Hematopoietic multipotent progenitor cell treated with erythropoietin and hydrocortisone succinate and interleukin-3 and kit ligand, for 15 days (in vitro differentiated cells): ENCODE measurements around the gene SWAP70.
"Not testable (repeated sequence)": the region's sequence is repeated elsewhere in the genome, so short reads cannot be mapped to it uniquely, and the experiment has no call there.

ENCODE experiments used
- DNase-seq: peaks from one replicate; pipeline ENCODE4 v3.0.0-alpha.2; 2015; ENCODE audit warnings: low spot score

SWAP70 gene

DNA sequence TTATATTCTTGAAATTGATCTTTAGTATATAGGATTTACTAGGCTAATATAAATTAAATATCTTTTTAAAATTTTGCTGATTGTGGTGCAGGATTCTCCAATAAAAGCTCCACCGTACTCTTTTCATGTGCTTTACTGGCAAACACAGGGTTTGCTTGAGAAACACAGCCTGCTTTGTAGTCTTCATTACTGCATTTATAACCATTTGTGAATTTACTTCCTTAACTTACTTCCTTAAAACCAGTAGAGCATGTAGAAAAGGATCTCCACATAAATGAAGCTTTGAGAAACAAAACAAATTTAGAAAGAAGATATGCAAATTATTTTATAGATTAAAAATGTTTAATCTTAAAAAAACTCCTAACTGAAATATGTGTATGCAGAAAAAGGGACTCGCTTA, 28.8 kb downstream of the SWAP70 start:
- DNase-seq = no peak

- DNase-seq = no peak
Observed at GRCh38 chr11:9693801-9694553, 30.1 kb downstream of the SWAP70 start.

GRCh38 chr11:9695228-9695627, 31.4 kb downstream of the SWAP70 start:
- DNase-seq = not testable (repeated sequence)

DNA sequence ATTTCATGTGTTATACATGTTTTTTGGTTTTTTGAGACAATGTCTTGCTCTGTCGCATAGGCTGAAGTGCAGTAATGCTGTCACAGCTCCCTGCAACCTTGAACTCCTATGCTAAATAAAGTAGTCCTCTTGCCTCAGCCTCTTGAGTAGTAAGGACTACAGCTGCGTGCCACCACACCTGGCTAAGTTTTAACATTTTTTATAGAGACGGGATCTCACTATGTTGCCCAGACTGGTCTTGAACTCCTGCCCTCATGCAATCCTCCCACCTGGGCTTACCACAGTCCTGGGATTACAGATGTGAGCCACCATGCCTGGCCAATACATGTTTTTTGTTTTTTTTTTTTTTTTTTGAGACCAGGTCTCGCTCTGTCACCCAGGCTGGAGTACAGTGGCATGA, 33.9 kb downstream of the SWAP70 start:
- DNase-seq = no peak

- no peak for DNase-seq
Observed at GRCh38 chr11:9700105-9700801, 36.4 kb downstream of the SWAP70 start.

- no peak for DNase-seq
Observed at GRCh38 chr11:9701799-9702198, 37.9 kb downstream of the SWAP70 start.

- DNase-seq = no peak
Observed at GRCh38 chr11:9703280-9703679, 39.4 kb downstream of the SWAP70 start.

- DNase-seq = no peak
Observed at GRCh38 chr11:9704037-9704436, 40.2 kb downstream of the SWAP70 start.

DNA sequence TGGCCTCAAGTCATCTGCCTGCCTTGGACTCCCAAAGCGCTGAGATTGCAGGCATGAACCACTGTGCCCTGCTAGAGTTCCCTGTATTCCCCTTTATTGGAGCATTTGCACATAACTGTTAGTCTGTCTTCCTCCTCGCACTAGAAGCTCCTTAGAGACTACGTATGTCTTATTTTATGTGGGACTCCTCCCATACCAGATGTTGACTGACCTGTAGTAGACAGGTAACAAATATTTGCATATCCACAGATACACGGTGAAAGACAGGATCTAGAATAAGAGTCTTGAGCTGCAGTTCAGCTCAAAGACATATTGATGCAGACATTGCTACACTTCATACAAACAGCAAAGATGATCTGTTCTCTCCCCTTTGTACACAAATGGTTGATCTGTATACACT, 40.7 kb downstream of the SWAP70 start:
- DNase-seq = no peak

GRCh38 chr11:9705361-9705760, 41.5 kb downstream of the SWAP70 start:
- DNase-seq = not testable (repeated sequence)

DNA sequence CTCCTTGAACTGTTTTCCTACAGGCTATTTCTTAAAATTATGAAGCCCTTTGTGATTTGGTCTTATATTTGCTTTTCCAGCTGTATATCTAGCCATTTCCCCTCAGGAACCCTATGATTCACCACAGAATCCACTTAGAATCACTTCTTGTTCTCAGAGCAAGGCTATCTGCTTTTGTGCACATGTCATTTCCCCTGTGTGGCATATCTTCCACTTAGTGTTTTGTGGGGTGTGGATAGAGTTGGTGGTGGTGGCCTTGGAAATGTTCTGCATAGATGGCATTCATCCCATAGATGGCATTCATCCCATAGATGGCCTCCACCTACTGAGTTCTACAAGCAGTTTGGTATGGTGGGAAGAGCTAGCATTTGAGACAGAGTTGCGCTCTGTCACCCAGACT, 44.7 kb downstream of the SWAP70 start:
- DNase-seq = no peak

GRCh38 chr11:9710223-9710622, 46.3 kb downstream of the SWAP70 start:
- no peak for DNase-seq

DNA sequence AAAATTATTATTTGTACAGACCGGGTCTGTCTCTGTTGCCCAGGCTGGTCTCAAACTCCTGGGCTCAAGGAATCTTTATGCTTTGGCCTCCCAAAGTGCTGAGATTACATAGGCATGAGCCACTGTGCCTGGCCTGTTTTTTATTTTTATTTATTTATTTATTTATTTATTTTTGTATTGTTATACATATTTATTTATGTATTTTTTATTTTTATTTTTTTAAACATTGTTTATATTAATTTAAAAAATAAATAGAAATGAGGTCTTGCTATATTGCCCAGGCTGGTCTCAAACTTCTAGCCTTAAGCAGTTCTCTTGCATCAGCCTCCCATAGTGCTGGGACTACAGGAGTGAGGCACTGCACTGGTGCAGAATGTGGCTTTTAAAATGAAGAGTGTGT, 47.0 kb downstream of the SWAP70 start:
- no peak for DNase-seq

DNA sequence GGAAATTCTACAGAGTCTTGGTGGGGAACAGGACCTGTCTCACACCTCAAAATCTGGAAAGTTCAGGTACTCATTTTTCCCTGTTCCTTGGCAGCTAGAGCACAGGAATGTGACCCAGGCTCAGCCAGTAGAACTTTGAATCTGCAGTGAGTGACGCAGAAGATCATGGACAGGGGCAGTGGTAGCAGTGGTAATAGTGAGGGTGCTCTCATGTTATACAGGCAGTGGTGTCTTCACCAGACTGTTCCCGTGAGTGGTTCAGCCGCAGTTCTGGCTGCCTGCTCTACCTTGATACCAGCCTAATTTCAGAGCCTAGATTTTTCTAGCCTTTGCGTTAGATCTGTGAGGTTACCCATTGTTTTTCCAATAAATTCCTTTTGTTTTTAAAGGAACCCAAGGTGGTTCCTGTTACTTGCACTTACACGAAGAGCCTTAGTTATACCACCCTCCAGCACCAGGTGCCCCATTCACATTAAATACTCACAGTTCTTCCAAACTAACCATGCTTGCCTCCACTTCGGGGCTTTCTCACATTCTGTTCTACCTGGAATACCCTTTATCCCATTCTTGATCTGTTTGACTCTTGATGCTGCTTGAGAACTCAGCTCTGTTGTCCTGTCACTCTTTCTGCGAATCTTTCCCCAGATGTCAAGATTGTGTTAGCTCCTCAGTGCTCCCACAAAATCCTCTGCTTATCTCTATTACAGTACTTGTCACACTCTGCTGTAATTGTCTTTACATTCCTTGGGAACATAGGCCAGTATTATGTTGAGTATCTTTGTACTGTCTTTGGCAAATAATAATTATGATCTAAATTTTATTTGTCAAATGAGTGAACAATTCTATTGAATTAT, 47.8 kb downstream of the SWAP70 start:
- DNase-seq = no peak

- DNase-seq = no peak
Observed at GRCh38 chr11:9714272-9714940, 50.5 kb downstream of the SWAP70 start.

- DNase-seq = no peak
Observed at GRCh38 chr11:9716275-9717039, 52.6 kb downstream of the SWAP70 start.

DNA sequence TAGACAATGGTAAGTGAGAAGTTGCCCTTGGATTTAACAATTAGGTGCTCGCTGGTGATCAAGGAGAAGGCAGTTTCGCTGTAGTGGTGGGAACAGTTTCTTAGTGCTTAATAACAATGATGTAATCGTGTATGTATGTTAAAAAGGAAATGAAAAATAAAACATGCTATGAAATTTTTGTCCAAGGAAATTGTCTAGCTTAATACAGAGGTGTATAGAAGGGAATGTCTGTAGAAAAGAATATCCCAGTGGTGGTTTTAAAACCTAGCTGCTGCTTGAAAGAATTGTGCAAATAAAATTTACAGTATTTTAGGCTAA, 53.1 kb downstream of the SWAP70 start:
- DNase-seq = no peak

DNA sequence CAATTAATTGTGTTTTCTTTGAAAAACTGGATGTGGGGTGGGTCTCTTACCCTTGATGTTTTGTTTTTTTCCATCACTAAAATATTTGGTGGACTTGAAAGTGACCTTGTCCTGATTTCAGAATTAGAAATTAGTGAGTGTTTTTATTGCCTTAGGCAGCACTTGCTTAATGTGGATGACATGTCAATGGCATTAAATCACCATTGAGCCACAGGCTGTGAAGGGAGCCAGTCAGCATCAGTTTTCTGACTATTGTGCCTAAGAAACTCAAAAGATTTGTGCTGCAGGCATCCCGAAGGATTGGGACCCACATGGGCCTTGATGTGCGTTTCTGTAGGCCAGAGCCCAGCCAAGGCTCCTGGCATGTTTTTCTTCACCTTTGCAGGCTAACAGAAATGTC, 53.8 kb downstream of the SWAP70 start:
- DNase-seq = no peak

DNA sequence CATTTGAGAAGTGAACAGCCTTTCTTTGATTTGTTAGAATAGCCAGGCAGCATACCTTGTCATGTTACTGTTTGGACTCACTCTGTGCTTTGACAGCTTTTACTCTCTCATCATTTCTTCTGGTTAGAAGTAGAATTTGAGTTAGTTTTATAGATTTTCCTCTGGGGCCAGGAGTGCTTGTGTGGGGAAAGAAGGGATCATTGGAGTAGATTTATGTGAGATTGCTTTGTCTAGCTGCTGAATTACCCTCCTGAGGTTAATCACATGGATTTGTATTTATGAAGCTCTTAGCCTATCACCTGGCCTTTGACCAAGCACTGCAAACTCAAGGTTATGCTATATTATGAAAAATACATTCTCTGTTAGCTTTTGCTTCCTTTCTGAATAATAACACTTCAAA, 54.3 kb downstream of the SWAP70 start:
- no peak for DNase-seq

GRCh38 chr11:9719566-9720289, 55.9 kb downstream of the SWAP70 start:
- DNase-seq = no peak

DNA sequence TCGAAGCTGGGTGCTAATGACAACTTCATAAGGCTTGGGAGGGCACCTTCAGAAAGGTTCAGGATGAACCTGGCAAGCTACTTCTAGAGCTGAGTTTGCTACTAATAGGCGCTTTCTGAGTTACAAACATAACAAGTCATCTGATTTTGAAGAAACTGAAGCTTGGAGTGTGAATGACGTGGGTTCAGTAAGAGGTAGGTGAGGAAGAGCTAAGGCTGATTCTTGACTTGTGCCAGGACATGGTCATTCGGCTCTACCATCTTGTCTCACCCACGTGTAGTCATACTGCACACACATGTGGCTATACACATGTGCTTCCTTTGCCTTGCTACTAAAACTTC, 56.4 kb downstream of the SWAP70 start:
- no peak for DNase-seq
